RCC 7860 (cell line): ENCODE measurements around the gene RIPK4.
"Not testable (repeated sequence)": the region's sequence is repeated elsewhere in the genome, so short reads cannot be mapped to it uniquely, and the experiment has no call there.

Experiments used
- DNase-seq: peaks from one replicate; pipeline ENCODE4 v3.0.0-alpha.2; 2015; ENCODE audit warnings: low spot score
- FAIRE-seq: peaks from 2 replicates; lab custom pipeline; 2012; peaks lifted over from hg19 to GRCh38; lab: Jason Lieb, UNC

The RIPK4 gene

GRCh38 chr21:41796476-41797080, 29.7 kb upstream of the RIPK4 start:
- FAIRE-seq = no peak
- DNase-seq = no peak

- no peak for DNase-seq
- FAIRE-seq = no peak
These were observed 28.9 kb upstream of the RIPK4 start for GRCh38 chr21:41795726-41796125.

- DNase-seq (no peak), FAIRE-seq (no peak)
These were observed 27.7 kb upstream of the RIPK4 start for GRCh38 chr21:41794600-41794999.

- DNase-seq = no peak
These were observed 25.9 kb upstream of the RIPK4 start for GRCh38 chr21:41792711-41793110.

GRCh38 chr21:41786509-41786987, 19.7 kb upstream of the RIPK4 start:
- DNase-seq (peak; percentile 90), FAIRE-seq (peak; percentile 91)

More at GRCh38 chr21:41792711-41793110, 25.9 kb upstream of the RIPK4 start:
- no peak for FAIRE-seq

GRCh38 chr21:41785262-41785661, 18.4 kb upstream of the RIPK4 start:
- DNase-seq, FAIRE-seq: not testable (repeated sequence)

GRCh38 chr21:41784456-41785102, 17.7 kb upstream of the RIPK4 start:
- no peak for FAIRE-seq
- DNase-seq = no peak

GRCh38 chr21:41783476-41784180, 16.8 kb upstream of the RIPK4 start:
- FAIRE-seq = peak; percentile 75
- DNase-seq = peak; percentile 68

- FAIRE-seq (no peak), DNase-seq (no peak)
These were observed 14.2 kb upstream of the RIPK4 start for GRCh38 chr21:41781050-41781410.

GRCh38 chr21:41780337-41781049, 13.6 kb upstream of the RIPK4 start:
- FAIRE-seq (no peak), DNase-seq (no peak)

GRCh38 chr21:41779659-41780058, 12.8 kb upstream of the RIPK4 start:
- FAIRE-seq = no peak
- DNase-seq = no peak

GRCh38 chr21:41778930-41779600, 12.2 kb upstream of the RIPK4 start:
- DNase-seq (no peak), FAIRE-seq (no peak)

GRCh38 chr21:41777951-41778815, 11.3 kb upstream of the RIPK4 start:
- FAIRE-seq = no peak

GRCh38 chr21:41776778-41777177, 9.9 kb upstream of the RIPK4 start:
- FAIRE-seq (no peak), DNase-seq (no peak)

More at GRCh38 chr21:41777951-41778815, 11.3 kb upstream of the RIPK4 start:
- DNase-seq = peak; percentile 67

- DNase-seq (no peak), FAIRE-seq (no peak)
These were observed 8.3 kb upstream of the RIPK4 start for GRCh38 chr21:41775149-41775472.

GRCh38 chr21:41774467-41775148, 7.8 kb upstream of the RIPK4 start:
- DNase-seq (no peak), FAIRE-seq (no peak)

- DNase-seq = no peak
- FAIRE-seq = no peak
These were observed 5.7 kb upstream of the RIPK4 start for GRCh38 chr21:41772351-41773080.

GRCh38 chr21:41771625-41771945, 4.7 kb upstream of the RIPK4 start:
- FAIRE-seq (no peak), DNase-seq (no peak)
